GM18858 (cell line): ENCODE measurements around the gene TERC.
"Not testable (repeated sequence)": the region's sequence is repeated elsewhere in the genome, so short reads cannot be mapped to it uniquely, and the experiment has no call there.

Experiments used
- ATAC-seq: cut with Tn5 transposase; IDR thresholded peaks from one replicate; pipeline ENCODE4 v1.9.1; 2021; ENCODE audit not compliant: unreplicated experiment

The TERC gene

GRCh38 chr3:169772305-169772896 lies 7.5 kb upstream of the TERC start:
- ATAC-seq = peak; percentile 0

- ATAC-seq = no peak
These were observed 6.8 kb upstream of the TERC start for GRCh38 chr3:169771497-169772304.

- ATAC-seq = peak; percentile 20
These were observed 4.7 kb upstream of the TERC start, which contains the start of gene ACTRT3 for GRCh38 chr3:169769287-169770181. Gene ACTRT3, minus strand, starts transcription at chr3:169769561. Its CDS starts 41 bp downstream, at chr3:169769520.

- peak; percentile 37 for ATAC-seq
These were observed 463 bp downstream of the TERC start for GRCh38 chr3:169764312-169764881.

- no peak for ATAC-seq
These were observed 4.4 kb downstream of the TERC start for GRCh38 chr3:169760479-169760878.

- peak; percentile 67 for ATAC-seq
These were observed 5.6 kb downstream of the TERC start for GRCh38 chr3:169759256-169759655.

- ATAC-seq = no peak
These were observed 6.4 kb downstream of the TERC start for GRCh38 chr3:169758359-169758994.

GRCh38 chr3:169755488-169755887 lies 9.4 kb downstream of the TERC start:
- no peak for ATAC-seq

GRCh38 chr3:169754711-169755110 lies 10.1 kb downstream of the TERC start:
- no peak for ATAC-seq

GRCh38 chr3:169751875-169752274 lies 13.0 kb downstream of the TERC start:
- no peak for ATAC-seq

- no peak for ATAC-seq
These were observed 14.2 kb downstream of the TERC start for GRCh38 chr3:169750665-169751064.

- no peak for ATAC-seq
These were observed 16.2 kb downstream of the TERC start for GRCh38 chr3:169748670-169749069.

GRCh38 chr3:169746924-169747323 lies 17.9 kb downstream of the TERC start:
- no peak for ATAC-seq

- ATAC-seq = no peak
These were observed 20.4 kb downstream of the TERC start for GRCh38 chr3:169744366-169745054.

- ATAC-seq = no peak
These were observed 25.8 kb downstream of the TERC start for GRCh38 chr3:169739067-169739466.

- ATAC-seq = not testable (repeated sequence)
These were observed 33.0 kb downstream of the TERC start for GRCh38 chr3:169731857-169732256.

GRCh38 chr3:169722724-169723123 lies 42.1 kb downstream of the TERC start:
- no peak for ATAC-seq

GRCh38 chr3:169718415-169718814 lies 46.4 kb downstream of the TERC start:
- ATAC-seq = not testable (repeated sequence)
